ENCODE data around the gene CDT1.

The CDT1 gene

GRCh38 chr16:88855176-88855575 lies 51.6 kb downstream of the CDT1 start:
- no peak for DNase-seq (ENCODE audit: low read depth, low spot score)
- Histone ChIP-seq H3K4me3 (no peak overlapping the region), H3K27ac (no peak overlapping the region), H3K9me3 (ENCODE audit: low read depth, low read length) (no peaks in the 10 kb centered on the region), H3K36me3 (ENCODE audit: insufficient read depth, low read length) (no peaks in the 10 kb centered on the region), H3K9ac (ENCODE audit: insufficient read length) (no peak overlapping the region)
- TF ChIP-seq EZH2 (IDR thresholded peaks at IDR 0.05): no peak
- TF ChIP-seq POLR2AphosphoS5 (IDR thresholded peaks at IDR 0.05; ENCODE audit: borderline replicate concordance, low read depth, low read length): no peak
- no peak for TF ChIP-seq FOXP2 (optimal IDR thresholded peaks at IDR 0.05; ENCODE audit: control extremely low read depth, extremely low read length, insufficient read depth)

GRCh38 chr16:88855736-88856121 lies 52.1 kb downstream of the CDT1 start:
- Histone ChIP-seq H3K9me3 (ENCODE audit: low read depth, low read length) (no peaks in the 10 kb centered on the region), H3K27ac (no peak overlapping the region), H3K9ac (ENCODE audit: insufficient read length) (no peak overlapping the region), H3K4me3 (no peak overlapping the region; the same call in 1 of the 2 replicates), H3K36me3 (ENCODE audit: insufficient read depth, low read length) (no peaks in the 10 kb centered on the region)
- no peak for DNase-seq (ENCODE audit: low read depth, low spot score)
- TF ChIP-seq EZH2 (IDR thresholded peaks at IDR 0.05) (no peak), FOXP2 (optimal IDR thresholded peaks at IDR 0.05; ENCODE audit: control extremely low read depth, extremely low read length, insufficient read depth) (no peak), POLR2AphosphoS5 (IDR thresholded peaks at IDR 0.05; ENCODE audit: borderline replicate concordance, low read depth, low read length) (no peak)

GRCh38 chr16:88856122-88856827 lies 52.7 kb downstream of the CDT1 start:
- no peak for DNase-seq (ENCODE audit: low read depth, low spot score)

GRCh38 chr16:88856828-88857727 lies 53.5 kb downstream of the CDT1 start, which contains the start of the genes GALNS and TRAPPC2L:
GALNS (minus strand) TSS chr16:88856947; CDS start chr16:88856877, 70 bp downstream.
TRAPPC2L (plus strand) TSS chr16:88857127; CDS start chr16:88857151, 24 bp downstream.
- TF ChIP-seq FOXP2 (optimal IDR thresholded peaks at IDR 0.05; ENCODE audit: control extremely low read depth, extremely low read length, insufficient read depth) (no peak), EZH2 (IDR thresholded peaks at IDR 0.05) (no peak), POLR2AphosphoS5 (IDR thresholded peaks at IDR 0.05; ENCODE audit: borderline replicate concordance, low read depth, low read length) (peak; percentile 79)
- H3K27ac ChIP-seq: no peak within 1 kb of the TSS

More at GRCh38 chr16:88856122-88856827, 52.7 kb downstream of the CDT1 start:
- Histone ChIP-seq H3K9me3 (ENCODE audit: low read depth, low read length) (no peaks in the 10 kb centered on the region), H3K27ac (no peak overlapping the region), H3K4me3 (peak overlapping the region; percentile 83), H3K9ac (ENCODE audit: insufficient read length) (no peak overlapping the region), H3K36me3 (ENCODE audit: insufficient read depth, low read length) (no peaks in the 10 kb centered on the region)
- TF ChIP-seq EZH2 (IDR thresholded peaks at IDR 0.05) (no peak), FOXP2 (optimal IDR thresholded peaks at IDR 0.05; ENCODE audit: control extremely low read depth, extremely low read length, insufficient read depth) (no peak), POLR2AphosphoS5 (IDR thresholded peaks at IDR 0.05; ENCODE audit: borderline replicate concordance, low read depth, low read length) (no peak)

GRCh38 chr16:88857728-88858339 lies 54.2 kb downstream of the CDT1 start:
- Histone ChIP-seq H3K9me3 (ENCODE audit: low read depth, low read length) (no peaks in the 10 kb centered on the region), H3K4me3 (peak overlapping the region; percentile 83), H3K36me3 (ENCODE audit: insufficient read depth, low read length) (no peaks in the 10 kb centered on the region), H3K27ac (no peak overlapping the region), H3K9ac (ENCODE audit: insufficient read length) (peak overlapping the region; percentile 76)
- TF ChIP-seq EZH2 (IDR thresholded peaks at IDR 0.05) (no peak), FOXP2 (optimal IDR thresholded peaks at IDR 0.05; ENCODE audit: control extremely low read depth, extremely low read length, insufficient read depth) (no peak), POLR2AphosphoS5 (IDR thresholded peaks at IDR 0.05; ENCODE audit: borderline replicate concordance, low read depth, low read length) (no peak)
- DNase-seq (ENCODE audit: low read depth, low spot score): no peak

More at GRCh38 chr16:88856828-88857727, 53.5 kb downstream of the CDT1 start, which contains the start of the genes GALNS and TRAPPC2L:
- no peaks in the 10 kb centered on the region for H3K9me3 ChIP-seq (ENCODE audit: low read depth, low read length)
- peak within 1 kb of the TSS; percentile 76 for H3K9ac ChIP-seq (ENCODE audit: insufficient read length)
- peak within 1 kb of the TSS; percentile 83 for H3K4me3 ChIP-seq
- DNase-seq (ENCODE audit: low read depth, low spot score): peak; percentile 10
- H3K36me3 ChIP-seq (ENCODE audit: insufficient read depth, low read length): no peaks in the 10 kb centered on the region
